Neural progenitor cell (in vitro differentiated cells): ENCODE data around the gene DCP1B. TPM values are rescaled to one million over a fixed set of nuclear protein-coding genes. Genes with fewer than 3 reads are reported as not detected.

ENCODE experiments used
- DNase-seq: peaks from one replicate; pipeline ENCODE4 v3.0.0-alpha.2; 2016; ENCODE audit warnings: low spot score
- H2AFZ ChIP-seq: fragments of 200-600 bp; sonication (generic); replicated peaks from 2 replicates; pipeline ENCODE4 v1.6.1; 2016; ENCODE audit warnings: antibody characterized with exemption
- H3F3A ChIP-seq: fragments of 200-600 bp; sonication (generic); 2 replicates; pipeline ENCODE4 v1.6.1; 2016; ENCODE audit warnings: antibody characterized with exemption, low read depth
- H3K27ac ChIP-seq: fragments of 200-600 bp; sonication (generic); 2 replicates; pipeline ENCODE4 v1.5.1; 2016; ENCODE audit warnings: mild to moderate bottlenecking
- H3K27me3 ChIP-seq: fragments of 200-600 bp; sonication (generic); 2 replicates; pipeline ENCODE4 v1.6.1; 2016; ENCODE audit warnings: mild to moderate bottlenecking, moderate library complexity
- H3K36me3 ChIP-seq: fragments of 200-600 bp; sonication (generic); 2 replicates; pipeline ENCODE4 v1.5.1; 2016
- H3K4me1 ChIP-seq: fragments of 200-600 bp; sonication (generic); 2 replicates; pipeline ENCODE4 v1.6.1; 2016; ENCODE audit warnings: mixed run types
- H3K4me2 ChIP-seq: fragments of 200-600 bp; sonication (generic); 2 replicates; pipeline ENCODE4 v1.6.1; 2016
- H3K4me3 ChIP-seq: fragments of 200-600 bp; sonication (generic); 2 replicates; pipeline ENCODE4 v1.5.1; 2016
- H3K79me2 ChIP-seq: fragments of 200-600 bp; sonication (generic); 2 replicates; pipeline ENCODE4 v1.6.1; 2016; ENCODE audit warnings: low read depth
- H3K9ac ChIP-seq: fragments of 200-600 bp; sonication (generic); 2 replicates; pipeline ENCODE4 v1.6.1; 2016
- H3K9me3 ChIP-seq: fragments of 200-600 bp; sonication (generic); 2 replicates; pipeline ENCODE4 v1.5.1; 2016; ENCODE audit warnings: low read depth
- H4K20me1 ChIP-seq: fragments of 200-600 bp; sonication (generic); 2 replicates; pipeline ENCODE4 v1.6.1; 2016; ENCODE audit warnings: low read depth
- H3K27ac Mint-ChIP-seq: 3 replicates; pipeline ENCODE4 v1.8.0; 2021; ENCODE audit warnings: mixed read lengths
- H3K27me3 Mint-ChIP-seq: 2 replicates; pipeline ENCODE4 v1.8.0; 2022; ENCODE audit warnings: low read depth, mild to moderate bottlenecking, inconsistent platforms, moderate library complexity, mixed read lengths; ENCODE audit not compliant: insufficient read depth
- H3K36me3 Mint-ChIP-seq: 3 replicates; pipeline ENCODE4 v1.8.0; 2021; ENCODE audit warnings: mixed read lengths
- H3K4me1 Mint-ChIP-seq: 3 replicates; pipeline ENCODE4 v1.8.0; 2021; ENCODE audit warnings: mixed read lengths
- H3K4me3 Mint-ChIP-seq: 3 replicates; pipeline ENCODE4 v1.8.0; 2021; ENCODE audit warnings: mild to moderate bottlenecking, moderate library complexity, mixed read lengths
- H3K9me3 Mint-ChIP-seq: 3 replicates; pipeline ENCODE4 v1.8.0; 2020; ENCODE audit warnings: mixed read lengths
- CTCF ChIP-seq: fragments of 200-600 bp; sonication (generic); IDR thresholded peaks from 2 replicates; pipeline ENCODE4 v1.5.1; 2017; ENCODE audit warnings: antibody characterized with exemption, mild to moderate bottlenecking
- EZH2 ChIP-seq: fragments of 200-600 bp; sonication (generic); IDR thresholded peaks from 2 replicates; pipeline ENCODE4 v1.6.1; 2017; ENCODE audit warnings: antibody characterized with exemption, mild to moderate bottlenecking, moderate library complexity
- EZH2phosphoT487 ChIP-seq: fragments of 200-600 bp; sonication (generic); IDR thresholded peaks from 2 replicates; pipeline ENCODE4 v1.6.1; 2017; ENCODE audit warnings: antibody characterized with exemption
- total RNA-seq: library from RNA; depleted of rRNA; stranded (reverse); fragments of >200 nt; gene quantifications from 2 replicates; pipeline ENCODE4 v1.2.3, GENCODE V29; 2015; ENCODE audit warnings: low replicate concordance

The DCP1B gene
- total RNA-seq, 1 donor from 2014 or later = 20.2 TPM

DNA sequence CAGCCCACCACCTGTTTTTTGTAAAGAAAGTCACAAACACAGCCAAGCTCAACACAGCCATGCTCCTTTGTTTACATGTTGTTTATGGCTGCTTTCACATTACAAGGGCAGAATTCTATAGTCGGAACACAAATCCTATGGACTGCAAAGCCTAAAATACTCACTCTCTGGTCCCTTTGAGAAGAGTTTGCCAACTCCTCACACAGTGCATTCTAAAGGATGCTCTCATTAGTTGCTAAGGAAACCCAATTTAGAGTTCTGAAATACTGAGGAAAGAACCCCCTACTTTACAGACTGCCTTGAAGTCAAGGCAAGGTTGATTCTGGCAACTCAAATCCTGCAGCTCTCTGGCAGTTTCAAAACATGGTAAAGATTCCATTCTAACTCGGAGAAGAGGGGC, 38.3 kb downstream of the DCP1B start:
- Mint-ChIP-seq H3K9me3 (no peaks in the 10 kb centered on the region), H3K27ac (no peak overlapping the region), H3K36me3 (peaks cover 12% of the 10 kb centered on the region), H3K4me1 (peaks cover 14% of the 10 kb centered on the region), H3K4me3 (no peak overlapping the region), H3K27me3 (no peaks in the 10 kb centered on the region)
- H3K9me3 ChIP-seq = no peaks in the 10 kb centered on the region
- peaks cover 9% of the 10 kb centered on the region for H3K36me3 ChIP-seq
- peaks cover 3% of the 10 kb centered on the region for H4K20me1 ChIP-seq
- H3K79me2 ChIP-seq = no peaks in the 10 kb centered on the region
- H3K27me3 ChIP-seq = no peaks in the 10 kb centered on the region
- H3K4me3 ChIP-seq = no peak overlapping the region
- TF ChIP-seq CTCF = no peak
- TF ChIP-seq EZH2phosphoT487 = no peak
- TF ChIP-seq EZH2 = no peak
- no peaks in the 10 kb centered on the region for H3K4me1 ChIP-seq
- H3K9ac ChIP-seq = no peak overlapping the region
- DNase-seq = no peak
- H2AFZ ChIP-seq = no peak overlapping the region
- H3K27ac ChIP-seq = no peak overlapping the region
- H3K4me2 ChIP-seq = no peak overlapping the region
- no peaks in the 10 kb centered on the region for H3F3A ChIP-seq

- H3K4me2 ChIP-seq = no peak overlapping the region
- no peak overlapping the region for H2AFZ ChIP-seq
- no peak for DNase-seq
- H3K4me3 ChIP-seq = no peak overlapping the region
- H3K79me2 ChIP-seq = no peaks in the 10 kb centered on the region
- no peaks in the 10 kb centered on the region for H3K9me3 Mint-ChIP-seq
- peaks cover 14% of the 10 kb centered on the region for H3K36me3 ChIP-seq
- peaks cover 26% of the 10 kb centered on the region for H3K36me3 Mint-ChIP-seq
- no peaks in the 10 kb centered on the region for H3K4me1 ChIP-seq
- no peak overlapping the region for H3K9ac ChIP-seq
- H3F3A ChIP-seq = no peaks in the 10 kb centered on the region
- no peak overlapping the region for H3K4me3 Mint-ChIP-seq
- H4K20me1 ChIP-seq = no peaks in the 10 kb centered on the region
- H3K9me3 ChIP-seq = no peaks in the 10 kb centered on the region
- peaks cover 14% of the 10 kb centered on the region for H3K4me1 Mint-ChIP-seq
- H3K27me3 ChIP-seq = no peaks in the 10 kb centered on the region
- H3K27ac Mint-ChIP-seq = no peak overlapping the region
- no peaks in the 10 kb centered on the region for H3K27me3 Mint-ChIP-seq
- no peak overlapping the region for H3K27ac ChIP-seq
- TF ChIP-seq EZH2 (no peak), CTCF (no peak), EZH2phosphoT487 (no peak)
Measured at GRCh38 chr12:1962051-1963020, 41.9 kb downstream of the DCP1B start.

DNA sequence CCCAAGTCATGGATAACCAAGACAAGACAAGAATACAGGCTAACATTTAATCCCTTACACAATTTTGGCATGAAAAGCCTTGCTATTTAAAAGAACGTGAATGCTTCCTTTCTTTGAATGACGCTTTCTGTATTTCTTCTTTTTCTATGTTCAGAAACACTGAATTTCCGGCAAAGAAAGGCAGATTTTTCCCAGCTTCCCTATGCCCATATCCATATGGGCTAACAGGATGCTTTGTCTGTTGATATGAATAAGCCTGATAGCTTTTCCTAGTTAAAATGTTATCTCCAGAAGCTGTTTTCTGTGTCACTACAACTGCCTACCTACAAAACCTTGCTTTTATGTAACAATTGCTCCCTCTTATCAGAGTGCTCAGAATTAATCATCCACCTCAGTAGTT, 47.5 kb downstream of the DCP1B start:
- no peaks in the 10 kb centered on the region for H3K4me1 Mint-ChIP-seq
- H3K4me3 Mint-ChIP-seq = no peak overlapping the region
- no peak overlapping the region for H2AFZ ChIP-seq
- DNase-seq = no peak
- H3K27me3 ChIP-seq = no peaks in the 10 kb centered on the region
- H3K4me2 ChIP-seq = no peak overlapping the region
- no peak overlapping the region for H3K27ac Mint-ChIP-seq
- H3K9me3 ChIP-seq = no peaks in the 10 kb centered on the region
- H3K9me3 Mint-ChIP-seq = no peaks in the 10 kb centered on the region
- H3K79me2 ChIP-seq = no peaks in the 10 kb centered on the region
- peaks cover 9% of the 10 kb centered on the region for H3K36me3 ChIP-seq
- no peaks in the 10 kb centered on the region for H3F3A ChIP-seq
- H3K27me3 Mint-ChIP-seq = no peaks in the 10 kb centered on the region
- no peaks in the 10 kb centered on the region for H3K4me1 ChIP-seq
- H3K36me3 Mint-ChIP-seq = peaks cover 32% of the 10 kb centered on the region
- no peak overlapping the region for H3K4me3 ChIP-seq
- TF ChIP-seq CTCF (no peak), EZH2phosphoT487 (no peak), EZH2 (no peak)
- no peaks in the 10 kb centered on the region for H4K20me1 ChIP-seq
- H3K9ac ChIP-seq = no peak overlapping the region
- no peak overlapping the region for H3K27ac ChIP-seq
